HG02610 (cell line): ENCODE data around the gene OLFML3.

Experiments used
- ATAC-seq: cut with Tn5 transposase; IDR thresholded peaks from one replicate; pipeline ENCODE4 v1.9.1; 2021; ENCODE audit warnings: mild to moderate bottlenecking, moderate library complexity; ENCODE audit not compliant: unreplicated experiment

OLFML3 gene

DNA sequence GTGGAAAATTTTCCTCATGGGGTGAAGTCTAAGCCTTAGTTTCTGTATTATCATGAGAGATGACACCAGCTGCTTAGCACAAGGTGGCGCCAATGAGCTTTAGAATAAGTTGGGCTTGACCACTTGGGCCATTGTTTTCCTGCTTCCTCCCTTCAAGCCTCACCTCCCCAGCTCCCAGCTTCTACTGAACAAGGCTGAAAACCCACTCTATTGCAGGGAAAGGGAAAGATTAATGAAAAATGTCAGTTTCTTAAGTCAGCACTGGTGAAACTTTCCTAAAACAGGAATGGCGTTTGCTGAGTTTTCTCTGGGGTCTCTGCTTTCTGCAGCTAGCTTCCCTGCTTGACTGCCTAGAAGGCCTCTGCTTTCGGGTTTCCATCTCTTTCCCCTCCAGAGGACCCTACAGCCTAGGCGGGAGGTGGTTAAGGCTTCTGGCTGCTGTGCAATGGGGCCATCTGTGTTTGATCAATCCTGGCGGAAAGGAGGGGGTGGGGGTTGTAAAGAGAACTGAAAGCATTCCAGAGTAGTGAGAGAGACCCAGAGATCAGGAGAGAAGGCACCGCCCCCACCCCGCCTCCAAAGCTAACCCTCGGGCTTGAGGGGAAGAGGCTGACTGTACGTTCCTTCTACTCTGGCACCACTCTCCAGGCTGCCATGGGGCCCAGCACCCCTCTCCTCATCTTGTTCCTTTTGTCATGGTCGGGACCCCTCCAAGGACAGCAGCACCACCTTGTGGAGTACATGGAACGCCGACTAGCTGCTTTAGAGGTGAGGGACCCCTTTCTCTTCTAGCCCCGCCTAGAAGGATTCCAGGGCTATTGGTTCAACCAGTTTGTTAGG is at the start of gene OLFML3:
Gene OLFML3 (plus strand): TSS at position 612 of the 840 bp plus-strand sequence. CDS start 43 bp downstream, at position 655.
- no peak for ATAC-seq

- ATAC-seq: peak; percentile 32
These were observed 49.4 kb upstream of the OLFML3 start for GRCh38 chr1:113929750-113930498.

GRCh38 chr1:113930499-113931161 is 48.6 kb upstream of the OLFML3 start:
- ATAC-seq: peak; percentile 42

- ATAC-seq: no peak
These were observed 47.8 kb upstream of the OLFML3 start for GRCh38 chr1:113931451-113931851.

- ATAC-seq: no peak
These were observed 45.3 kb upstream of the OLFML3 start for GRCh38 chr1:113934006-113934405.

- no peak for ATAC-seq
These were observed 44.7 kb upstream of the OLFML3 start for GRCh38 chr1:113934511-113935055.

GRCh38 chr1:113935176-113935575 is 44.1 kb upstream of the OLFML3 start:
- no peak for ATAC-seq

- ATAC-seq: no peak
These were observed 43.3 kb upstream of the OLFML3 start for GRCh38 chr1:113935970-113936369.

DNA sequence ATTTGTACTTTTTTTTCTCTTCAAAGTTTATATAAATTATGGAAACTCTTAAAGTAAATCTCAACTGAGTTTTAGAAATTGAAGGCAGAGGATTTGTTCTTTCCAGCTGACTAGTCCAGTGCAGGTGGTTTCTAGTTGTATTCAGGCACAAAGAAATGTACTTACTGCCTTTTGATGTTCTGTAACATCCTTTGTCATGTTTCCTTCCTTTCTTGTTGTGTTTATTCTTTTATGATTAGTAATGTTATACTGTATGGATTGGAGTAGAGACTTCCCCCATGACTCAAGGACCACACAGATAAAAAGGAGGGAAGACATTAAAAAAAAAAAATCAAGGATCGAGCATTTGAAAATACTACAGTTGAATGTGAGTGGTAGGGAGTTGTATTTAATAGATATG is 42.1 kb upstream of the OLFML3 start:
- no peak for ATAC-seq

DNA sequence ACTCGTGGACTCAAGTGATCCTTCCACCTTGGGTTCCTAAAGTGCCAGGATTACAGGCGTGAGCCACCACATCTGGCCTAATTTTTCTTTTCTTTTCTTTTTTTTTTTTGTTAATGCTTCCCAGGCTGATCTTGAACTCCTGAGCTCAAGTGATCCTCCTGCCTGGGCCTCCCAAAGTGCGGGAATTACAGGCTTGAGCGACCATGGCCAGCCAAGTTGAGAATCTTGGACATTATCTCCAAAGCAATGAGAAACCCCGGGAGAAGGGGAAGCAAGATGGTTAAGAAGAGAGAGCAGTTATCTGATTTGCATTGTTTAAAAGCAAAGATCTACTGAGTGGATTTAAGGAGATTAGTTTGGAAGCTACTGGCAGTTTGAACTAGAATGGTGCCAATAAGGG is 41.1 kb upstream of the OLFML3 start:
- ATAC-seq: no peak

GRCh38 chr1:113940365-113941244 is 38.7 kb upstream of the OLFML3 start:
- ATAC-seq: peak; percentile 79

GRCh38 chr1:113941245-113941559 is 38.1 kb upstream of the OLFML3 start:
- no peak for ATAC-seq

GRCh38 chr1:113942527-113942926 is 36.7 kb upstream of the OLFML3 start:
- ATAC-seq: no peak

GRCh38 chr1:113943028-113943811 is 36.1 kb upstream of the OLFML3 start:
- no peak for ATAC-seq

GRCh38 chr1:113945329-113945728 is 33.9 kb upstream of the OLFML3 start:
- no peak for ATAC-seq

DNA sequence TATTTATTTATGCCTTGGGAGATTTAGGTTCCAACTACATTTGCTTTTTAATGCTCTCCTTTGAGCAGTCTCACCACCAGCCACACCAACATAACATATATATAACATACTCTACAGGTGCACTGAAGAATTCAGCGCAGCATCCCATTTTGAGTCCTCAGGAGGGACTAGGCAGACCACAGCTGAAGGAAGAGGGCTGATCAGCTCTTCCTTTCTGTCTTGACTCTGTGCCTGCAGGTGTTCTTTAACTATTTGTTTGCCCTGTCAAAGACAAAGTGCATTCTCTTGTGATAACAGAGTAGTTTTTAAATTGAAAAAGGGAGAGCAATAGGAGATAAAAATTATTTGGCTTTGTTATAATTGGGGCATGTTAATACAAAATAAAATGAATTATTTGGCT is 33.2 kb upstream of the OLFML3 start:
- no peak for ATAC-seq

DNA sequence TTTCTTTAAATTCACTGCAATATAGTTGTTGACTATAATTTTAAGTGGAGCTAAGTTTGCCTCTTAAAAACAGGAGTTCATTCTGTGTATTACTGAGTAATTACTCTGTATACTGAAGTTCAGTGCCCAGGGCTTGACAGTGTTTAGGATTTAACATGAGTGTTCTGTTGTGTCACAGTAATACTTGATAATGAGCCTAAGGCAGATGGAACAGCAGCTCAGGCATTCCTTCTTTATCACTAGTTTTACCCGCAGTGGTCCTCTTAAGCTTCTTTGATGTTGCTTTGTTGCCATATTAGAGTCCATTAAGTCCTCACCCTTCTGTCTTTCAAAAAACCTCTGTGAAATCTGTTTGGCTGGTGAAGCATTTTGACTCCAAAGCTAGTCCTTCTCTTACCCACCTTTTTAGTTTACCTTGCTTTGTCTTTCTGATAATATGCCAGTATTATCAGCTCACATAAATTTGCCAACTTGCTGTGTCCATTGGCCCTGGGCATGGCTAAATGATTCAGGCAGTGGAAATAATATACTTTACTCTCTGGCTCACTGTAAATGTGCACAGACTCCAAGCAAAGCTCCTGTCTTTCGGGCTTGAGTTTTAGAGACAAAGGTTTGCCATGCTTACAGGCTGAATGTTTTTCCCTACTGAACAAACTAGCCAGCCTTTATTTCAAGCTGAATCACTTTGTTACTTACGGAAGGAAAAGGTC is 32.4 kb upstream of the OLFML3 start:
- no peak for ATAC-seq

DNA sequence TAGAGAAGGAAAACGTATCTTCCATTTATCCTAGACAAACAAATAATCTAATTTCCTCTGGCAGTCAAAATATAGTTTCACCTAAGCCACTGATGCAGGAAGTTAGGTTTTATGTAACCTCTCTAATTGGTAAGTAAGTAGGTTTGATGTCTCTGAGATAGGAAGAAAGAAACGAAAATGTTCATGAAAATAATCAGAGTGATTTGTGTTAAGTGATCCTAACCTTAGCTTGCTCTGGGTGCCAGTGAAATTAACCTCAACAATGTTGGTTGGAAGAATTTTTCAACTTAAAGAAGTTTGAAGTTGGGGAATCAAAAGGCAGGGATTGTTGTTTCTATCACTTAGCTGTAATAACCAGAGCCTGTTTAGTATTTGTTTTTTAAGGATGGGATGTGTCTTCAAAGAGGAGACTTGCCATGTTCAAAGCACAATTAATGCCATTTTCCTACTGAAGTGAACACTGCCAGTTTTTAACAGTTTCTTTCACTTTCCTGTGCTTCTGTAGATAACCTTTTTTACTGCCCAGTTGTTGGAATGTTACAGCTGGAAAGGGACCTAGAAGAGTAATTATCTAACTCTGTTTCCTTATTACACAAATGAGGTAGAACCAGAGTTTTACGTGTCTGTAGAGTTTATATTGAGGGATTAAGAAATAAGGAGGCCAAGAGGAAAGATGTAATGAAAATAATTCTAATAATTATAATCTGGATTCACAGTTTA is 31.7 kb upstream of the OLFML3 start:
- no peak for ATAC-seq
